SKM-1 (cell line): Measurements from ENCODE around the gene ZDHHC5.
"Not testable (repeated sequence)": the region's sequence is repeated elsewhere in the genome, so short reads cannot be mapped to it uniquely, and the experiment has no call there.

Experiments used
- DNase-seq: peaks from one replicate; lab custom pipeline; 2025; ENCODE audit not compliant: unreplicated experiment; lab: John Stamatoyannopoulos, UW

The ZDHHC5 gene

GRCh38 chr11:57716726-57717125 is 48.8 kb downstream of the ZDHHC5 start:
- DNase-seq = not testable (repeated sequence)

GRCh38 chr11:57727185-57727584 is 59.3 kb downstream of the ZDHHC5 start:
- no peak for DNase-seq

GRCh38 chr11:57728829-57729228 is 60.9 kb downstream of the ZDHHC5 start:
- no peak for DNase-seq

- no peak for DNase-seq
Observed at GRCh38 chr11:57729479-57729878, 61.6 kb downstream of the ZDHHC5 start.

GRCh38 chr11:57732661-57733060 is 64.7 kb downstream of the ZDHHC5 start:
- no peak for DNase-seq

- no peak for DNase-seq
Observed at GRCh38 chr11:57735619-57736298, 67.8 kb downstream of the ZDHHC5 start.

GRCh38 chr11:57741132-57742086 is 73.5 kb downstream of the ZDHHC5 start, which contains the start of gene SELENOH:
Gene SELENOH, plus strand, starts transcription at chr11:57741491. Its CDS starts 105 bp downstream, at chr11:57741596.
- DNase-seq = peak; percentile 97

- no peak for DNase-seq
Observed at GRCh38 chr11:57742087-57742452, 74.2 kb downstream of the ZDHHC5 start.

GRCh38 chr11:57744357-57744756 is 76.4 kb downstream of the ZDHHC5 start:
- DNase-seq = no peak

GRCh38 chr11:57745206-57745605 is 77.3 kb downstream of the ZDHHC5 start:
- no peak for DNase-seq

GRCh38 chr11:57746920-57747319 is 79.0 kb downstream of the ZDHHC5 start:
- DNase-seq = no peak
